GM21390 (cell line): ENCODE data around the gene PEX11G.

Experiments
- ATAC-seq: cut with Tn5 transposase; IDR thresholded peaks from one replicate; pipeline ENCODE4 v1.9.1; 2021; ENCODE audit not compliant: unreplicated experiment

Gene PEX11G

DNA sequence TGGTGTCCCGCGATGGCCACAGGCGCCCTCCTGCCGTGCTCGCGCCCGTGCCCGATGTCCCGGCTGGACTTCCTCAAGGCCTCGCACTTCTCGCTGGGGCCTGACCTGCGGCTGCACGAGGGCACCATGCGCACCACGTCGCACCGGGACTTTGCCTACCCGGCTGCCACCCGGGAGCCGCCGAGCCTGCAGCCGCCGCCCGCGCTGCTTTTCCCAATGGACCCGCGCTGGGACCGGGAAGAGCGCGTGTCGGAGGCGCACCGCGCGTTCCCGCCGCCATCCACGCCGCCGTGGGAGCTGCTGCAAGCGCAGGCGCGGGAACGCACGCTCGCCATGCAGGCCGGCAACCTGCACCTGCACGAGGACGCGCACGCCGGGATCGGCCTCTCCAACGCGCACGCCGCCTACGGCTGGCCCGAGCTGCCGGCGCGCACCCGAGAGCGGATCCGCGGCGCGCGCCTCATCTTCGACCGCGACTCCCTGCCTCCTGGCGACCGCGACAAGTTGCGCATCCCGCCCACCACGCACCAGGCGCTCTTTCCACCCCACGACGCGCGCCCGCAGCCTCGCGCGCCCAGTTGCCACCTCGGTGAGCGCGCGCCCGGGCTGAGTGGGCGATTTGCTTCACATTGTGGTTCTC lies 12.1 kb upstream of the PEX11G start:
- no peak for ATAC-seq

GRCh38 chr19:7497292-7497691 lies 8.5 kb upstream of the PEX11G start:
- ATAC-seq = no peak

- no peak for ATAC-seq
Observed at GRCh38 chr19:7494416-7495098, 5.7 kb upstream of the PEX11G start.

GRCh38 chr19:7492558-7492957 lies 3.7 kb upstream of the PEX11G start:
- no peak for ATAC-seq

DNA sequence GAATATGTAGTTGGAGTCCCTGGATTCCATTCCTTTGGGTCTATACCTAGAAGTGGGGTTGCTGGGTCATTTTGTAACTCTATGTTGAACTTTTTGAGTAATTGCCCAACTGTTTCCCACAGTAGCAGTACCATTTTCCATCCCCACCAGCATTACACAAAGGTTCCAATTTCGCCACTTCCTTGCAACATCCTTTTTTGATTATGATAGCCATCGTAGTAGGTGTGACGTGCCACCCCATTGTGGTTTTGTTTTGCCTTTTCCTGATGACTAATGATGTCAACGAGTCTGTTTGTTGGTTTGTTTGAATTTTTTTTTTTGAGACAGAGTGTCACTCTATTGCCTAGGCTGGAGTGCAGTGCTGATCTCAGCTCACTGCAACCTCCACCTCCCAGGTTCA lies 3.3 kb upstream of the PEX11G start:
- ATAC-seq = no peak

- no peak for ATAC-seq
Observed at GRCh38 chr19:7489609-7490044, 792 bp upstream of the PEX11G start.

DNA sequence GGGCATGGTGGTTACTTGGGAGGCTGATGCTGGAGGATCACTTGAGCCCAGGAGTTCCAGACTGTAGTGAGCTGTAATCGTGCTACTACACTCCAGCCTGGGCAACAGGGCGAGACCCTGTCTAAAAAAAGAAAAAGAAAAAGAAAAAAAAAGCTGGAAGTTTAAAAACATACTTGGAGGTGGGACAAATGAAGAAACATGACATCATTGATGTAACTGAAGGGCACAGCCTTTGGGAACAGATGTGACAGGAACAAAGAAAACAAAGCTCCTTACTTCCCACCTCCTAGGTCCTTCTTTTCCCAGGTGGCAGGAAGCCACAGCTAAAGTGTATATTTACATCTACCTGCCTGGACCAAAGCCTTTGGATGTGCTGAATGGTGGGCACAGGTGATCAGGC lies 1.9 kb downstream of the PEX11G start:
- ATAC-seq = no peak

GRCh38 chr19:7483720-7484201 lies 5.1 kb downstream of the PEX11G start:
- ATAC-seq = no peak

GRCh38 chr19:7482584-7483439 lies 6.0 kb downstream of the PEX11G start:
- ATAC-seq = no peak

DNA sequence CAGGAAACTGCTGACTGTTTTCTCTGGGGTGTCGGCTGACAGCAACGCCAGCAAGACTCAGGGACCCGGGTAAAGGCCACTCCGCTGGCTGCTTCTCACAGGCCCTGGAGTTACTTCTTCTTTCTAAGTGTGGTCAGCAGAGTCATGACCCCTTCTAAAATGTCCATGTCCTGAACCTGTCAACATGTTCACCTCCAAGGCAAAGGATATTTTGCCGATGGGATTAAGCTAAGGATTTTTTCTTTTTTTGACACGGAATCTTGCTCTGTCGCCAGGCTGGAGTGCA lies 7.9 kb downstream of the PEX11G start:
- ATAC-seq = no peak

DNA sequence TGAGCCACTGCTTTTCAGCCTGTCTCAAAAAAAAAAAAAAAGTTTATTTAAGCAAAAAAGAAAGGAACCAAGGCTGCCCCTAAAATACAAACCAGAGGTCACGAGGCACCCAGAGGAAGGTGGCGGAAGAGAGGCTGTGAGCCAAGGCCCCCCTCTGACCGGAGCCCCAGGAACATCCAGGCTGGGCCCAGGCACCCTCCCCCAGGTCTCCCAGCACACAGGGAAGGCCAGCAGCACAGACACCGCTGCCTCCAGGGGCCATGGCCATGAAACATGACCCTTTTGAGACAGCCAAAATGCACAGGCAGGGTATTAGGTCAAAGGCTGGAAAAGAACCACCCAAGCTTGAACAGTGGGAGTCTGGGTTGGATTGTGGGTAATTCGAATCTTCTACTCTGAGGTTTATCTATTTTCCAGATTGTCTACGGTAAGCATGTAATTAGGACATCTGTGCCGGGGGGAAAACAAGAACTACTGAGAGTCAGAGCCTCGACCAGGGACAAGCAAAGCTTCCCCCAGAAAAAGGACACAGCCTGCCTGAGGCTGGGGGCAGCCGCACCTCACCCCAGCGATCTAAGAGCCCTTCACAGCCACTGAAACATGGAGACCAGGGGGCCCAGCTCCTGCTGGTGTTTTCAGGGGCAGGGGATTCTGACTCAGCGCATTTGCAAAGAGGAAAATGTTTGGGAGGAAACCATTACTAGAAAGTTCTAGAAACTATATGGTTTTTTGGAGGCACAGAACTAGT lies 8.4 kb downstream of the PEX11G start:
- no peak for ATAC-seq

GRCh38 chr19:7478843-7479227 lies 10.0 kb downstream of the PEX11G start:
- ATAC-seq = no peak

GRCh38 chr19:7478173-7478842 lies 10.5 kb downstream of the PEX11G start:
- no peak for ATAC-seq

- no peak for ATAC-seq
Observed at GRCh38 chr19:7477758-7478157, 11.1 kb downstream of the PEX11G start.

DNA sequence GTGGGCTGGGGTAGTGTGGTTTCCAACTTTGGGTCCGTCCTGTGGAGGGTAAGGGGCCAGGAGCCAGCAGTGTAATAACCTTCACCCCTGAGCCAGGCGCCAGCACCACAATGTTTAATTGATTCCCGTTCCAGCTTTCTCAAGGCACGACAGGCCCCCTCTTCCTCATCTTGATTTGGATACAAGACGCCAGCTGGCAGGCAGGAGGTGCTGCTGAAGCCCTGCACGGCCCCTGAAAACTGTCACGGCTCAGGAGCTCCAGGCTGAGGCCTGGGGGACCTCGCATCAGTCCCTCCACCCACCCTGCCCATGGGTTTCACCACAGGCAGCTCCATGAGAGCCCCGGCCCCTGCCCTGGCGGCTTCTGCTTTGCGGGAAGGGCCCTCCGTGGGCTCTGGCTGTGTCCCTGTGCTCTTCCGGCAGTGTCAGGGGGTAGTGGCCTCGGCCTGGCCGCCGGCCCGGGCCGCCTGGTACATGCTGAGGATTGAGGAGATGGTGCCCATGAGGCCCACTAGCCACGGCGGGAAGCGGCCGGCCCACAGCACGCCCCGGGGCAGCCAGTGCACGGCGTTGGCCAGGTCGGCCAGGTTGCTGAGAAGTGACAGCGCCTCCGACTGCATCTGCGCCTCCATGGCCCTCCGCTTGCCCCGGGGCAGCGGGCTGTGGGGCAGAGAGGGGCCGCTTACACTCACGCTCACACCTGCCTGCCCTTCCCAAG lies 11.9 kb downstream of the PEX11G start:
- ATAC-seq = no peak

DNA sequence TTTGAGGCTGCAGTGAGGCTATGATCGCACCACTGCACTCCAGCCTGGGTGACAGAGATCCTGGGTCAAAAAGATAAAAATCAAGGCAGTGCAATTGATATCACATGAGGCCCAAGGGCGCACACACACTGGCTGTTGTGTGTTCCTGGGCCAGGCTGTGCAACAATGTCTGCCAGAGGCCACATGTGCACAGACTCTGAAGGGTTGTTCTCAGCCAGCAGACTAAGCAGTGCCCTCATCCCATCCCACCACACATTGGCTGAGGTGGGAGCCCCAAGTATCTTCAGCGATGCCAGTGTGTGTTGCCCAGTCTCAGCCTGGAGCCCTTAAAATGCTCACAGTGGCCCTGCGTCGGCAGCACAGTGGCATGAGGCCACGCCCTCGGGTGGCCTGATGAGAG lies 12.6 kb downstream of the PEX11G start:
- no peak for ATAC-seq

DNA sequence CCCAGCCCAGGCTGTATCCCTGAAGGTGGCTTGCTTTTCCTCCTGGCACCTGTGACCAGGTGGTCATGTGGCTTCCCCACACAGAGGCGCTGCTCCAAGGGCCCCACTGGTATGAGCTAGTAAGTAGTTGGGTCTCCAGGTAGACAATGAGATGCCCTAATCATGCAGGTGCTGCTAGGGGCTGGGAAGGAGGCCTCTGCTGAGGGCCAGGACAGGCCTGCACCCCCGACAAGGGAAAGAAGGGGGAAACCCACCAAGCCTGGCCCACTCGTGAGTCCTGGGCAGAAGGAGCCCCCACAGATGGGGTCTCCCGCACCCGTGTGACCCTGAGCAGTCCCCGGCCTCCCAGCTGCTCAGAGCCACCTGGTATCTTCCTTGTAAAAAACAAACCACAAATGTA lies 13.2 kb downstream of the PEX11G start:
- ATAC-seq = no peak

DNA sequence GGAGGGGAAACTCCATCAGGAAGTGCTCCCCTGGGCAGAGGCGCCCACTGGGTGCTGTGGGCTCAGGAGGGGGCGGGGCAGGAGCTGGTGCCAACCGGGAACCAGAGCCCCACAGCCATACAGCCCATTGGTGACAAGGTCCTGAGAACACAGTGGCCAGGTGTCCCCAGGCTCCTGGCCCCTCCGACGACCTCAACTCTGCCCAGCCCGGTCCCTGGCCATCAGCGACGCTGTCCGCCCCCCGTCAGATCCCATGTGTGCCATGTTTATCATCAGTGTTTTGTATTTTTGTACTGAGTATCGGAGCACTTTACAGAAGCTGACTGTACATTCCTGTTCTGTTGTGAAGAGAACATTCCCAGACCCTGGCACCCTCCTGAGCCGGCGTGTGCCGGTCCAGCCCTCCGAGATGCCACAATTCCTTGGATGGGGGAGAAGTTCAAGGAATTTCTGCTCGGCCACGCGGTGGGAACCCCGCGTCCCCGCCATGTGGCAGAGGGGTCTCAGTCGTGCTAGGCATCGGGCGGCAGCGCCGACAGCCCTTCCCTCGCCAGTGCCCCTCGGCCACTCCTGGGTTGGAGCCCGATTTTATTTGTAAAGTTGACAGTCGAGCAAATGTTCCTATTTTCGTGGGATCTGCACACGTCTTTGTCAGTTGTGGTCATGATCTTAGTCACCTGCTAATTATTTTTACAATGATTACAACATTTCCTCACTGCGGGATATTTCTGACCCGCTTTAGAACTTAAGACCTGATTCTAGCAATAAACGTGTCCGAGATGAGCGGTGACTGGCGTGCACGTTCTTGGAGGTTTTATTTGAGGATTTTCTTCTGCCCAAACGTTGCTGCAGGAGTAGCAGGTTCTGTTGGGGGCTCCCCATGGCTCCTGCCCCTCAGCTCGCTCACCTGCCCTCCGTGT lies 16.9 kb downstream of the PEX11G start:
- ATAC-seq = no peak
